ENCODE data around the gene CAMK1D.
"Not testable (repeated sequence)": the region's sequence is repeated elsewhere in the genome, so short reads cannot be mapped to it uniquely, and the experiment has no call there.

CAMK1D gene

DNA sequence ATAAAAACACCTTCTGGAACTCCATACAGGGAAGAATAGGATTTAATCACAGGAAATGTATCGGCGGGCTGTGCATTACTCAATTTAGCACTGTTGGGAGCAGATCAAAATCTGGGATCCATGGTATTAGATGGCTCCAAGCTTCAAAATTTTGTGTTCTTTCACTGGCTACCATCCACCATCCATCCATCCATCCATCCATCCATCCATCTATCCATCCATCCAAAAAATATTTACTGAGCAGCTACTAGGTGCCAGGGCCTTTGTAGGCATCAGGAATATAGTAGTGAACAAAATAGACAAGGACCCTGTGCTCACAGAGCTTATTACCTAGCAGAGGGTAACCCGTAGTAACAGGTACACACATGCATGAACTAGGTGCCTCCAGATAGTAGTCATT lies 372.0 kb downstream of the CAMK1D start:
- DNase-seq (ENCODE audit: low read depth in 2 of 2): no peak

DNA sequence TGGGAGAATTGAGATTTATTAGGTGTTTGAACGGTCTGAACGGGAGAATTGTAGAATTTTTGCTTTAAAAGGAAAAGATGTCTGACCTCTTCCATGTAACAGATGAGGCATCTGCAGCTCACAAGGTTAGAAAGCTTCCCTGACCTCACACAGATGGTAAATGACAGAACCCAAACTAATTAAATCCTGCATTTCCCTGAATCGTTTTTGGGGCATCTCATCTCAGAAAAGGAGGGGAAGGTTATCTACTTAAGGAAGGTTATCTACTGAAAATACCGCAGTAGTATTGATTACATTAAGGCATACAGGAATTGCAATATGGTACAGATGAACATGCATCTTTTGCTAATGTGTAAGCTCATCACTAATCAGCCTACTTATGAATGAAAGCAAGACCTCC lies 373.9 kb downstream of the CAMK1D start:
- no peak for DNase-seq (ENCODE audit: low read depth in 2 of 2)

DNA sequence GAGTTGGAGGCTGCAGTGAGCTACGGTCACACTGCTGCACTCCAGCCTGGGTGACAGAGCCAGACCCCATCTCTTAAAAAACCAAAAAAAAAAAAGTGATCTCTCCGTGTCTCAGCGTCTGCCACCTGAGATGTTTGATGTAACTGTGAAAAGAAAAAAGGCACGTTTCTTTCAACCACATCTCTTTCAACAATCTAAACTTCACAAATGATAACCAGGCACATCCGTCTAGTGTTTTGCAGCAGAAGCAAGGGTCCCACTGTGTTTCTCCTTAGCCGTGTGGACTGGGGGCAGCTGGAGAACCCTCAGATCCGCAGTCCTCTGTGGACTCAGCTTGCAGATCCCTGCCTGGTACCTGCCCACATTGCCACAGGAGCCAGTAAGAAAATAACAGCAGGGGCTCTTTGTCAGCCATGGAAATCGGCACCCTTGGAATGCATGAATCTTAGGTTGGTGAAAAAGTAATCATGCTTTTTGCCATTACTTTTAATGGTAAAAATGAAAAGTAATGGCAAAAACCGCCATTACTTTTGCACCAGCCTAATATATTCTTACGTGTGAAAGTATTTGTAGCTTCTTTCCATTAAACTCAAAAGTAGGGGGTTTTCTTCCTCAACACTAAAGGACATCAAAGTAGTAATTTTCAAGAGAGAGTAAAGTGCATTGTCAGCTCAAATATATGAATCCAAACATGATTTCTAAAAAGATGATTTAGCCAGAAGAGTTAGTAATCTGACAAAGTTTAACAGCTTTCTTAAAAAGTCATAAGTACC lies 375.6 kb downstream of the CAMK1D start:
- no peak for DNase-seq (ENCODE audit: low read depth in 2 of 2)

DNA sequence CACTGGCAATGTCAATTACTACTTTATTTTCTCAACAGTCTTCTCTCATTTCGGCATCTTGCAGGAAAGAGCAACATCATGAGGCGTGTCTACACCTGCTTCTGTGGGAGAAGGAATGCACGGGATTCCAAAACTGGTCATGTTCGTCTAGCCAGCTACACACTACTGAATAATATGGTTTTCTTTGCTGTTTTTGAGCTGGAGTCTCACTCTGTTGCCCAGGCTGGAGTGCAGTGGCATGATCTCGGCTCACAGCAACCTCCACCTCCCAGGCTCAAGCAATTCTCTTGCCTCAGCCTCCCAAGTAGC lies 376.2 kb downstream of the CAMK1D start:
- not testable (repeated sequence) for DNase-seq (ENCODE audit: low read depth in 2 of 2)

DNA sequence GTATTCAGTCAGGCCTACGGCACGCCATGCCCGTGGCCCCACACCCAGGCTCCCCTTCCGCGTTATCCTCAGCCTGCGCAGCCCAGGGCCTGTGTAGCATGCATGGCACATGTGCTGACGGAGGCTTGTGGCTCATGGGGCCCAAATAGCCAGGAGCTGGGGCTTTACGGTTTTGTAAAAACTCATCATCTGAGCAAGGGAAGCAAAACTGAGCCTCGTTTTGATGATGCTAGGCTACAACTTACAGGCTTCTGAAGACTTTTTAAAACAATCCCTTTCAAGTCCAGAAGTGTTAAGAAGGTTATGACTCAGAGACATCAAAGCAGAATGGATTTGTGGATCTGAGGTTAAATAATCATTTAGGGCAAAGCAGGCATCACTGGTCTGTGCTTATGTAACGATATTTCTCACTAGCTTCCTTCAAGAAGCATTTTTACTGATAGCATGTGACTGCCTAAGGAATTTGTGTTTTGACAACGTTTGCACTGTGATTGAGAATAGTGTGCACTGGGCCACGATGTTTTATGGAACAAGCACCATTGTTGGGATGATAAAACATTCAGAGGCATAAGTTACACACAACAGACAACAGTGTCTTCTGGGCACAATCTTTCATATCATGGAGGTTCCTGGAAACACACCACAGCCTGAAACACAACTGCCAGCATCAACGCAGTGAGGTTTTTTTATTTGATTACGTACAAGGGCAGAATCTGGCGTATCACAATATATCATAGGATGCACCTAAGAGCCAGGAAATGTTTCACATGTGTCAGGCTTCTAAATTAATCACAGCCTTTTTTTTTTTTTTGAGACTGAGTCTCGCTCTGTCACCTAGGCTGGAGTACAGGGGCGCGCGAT lies 377.9 kb downstream of the CAMK1D start:
- DNase-seq (ENCODE audit: low read depth in 2 of 2): no peak

DNA sequence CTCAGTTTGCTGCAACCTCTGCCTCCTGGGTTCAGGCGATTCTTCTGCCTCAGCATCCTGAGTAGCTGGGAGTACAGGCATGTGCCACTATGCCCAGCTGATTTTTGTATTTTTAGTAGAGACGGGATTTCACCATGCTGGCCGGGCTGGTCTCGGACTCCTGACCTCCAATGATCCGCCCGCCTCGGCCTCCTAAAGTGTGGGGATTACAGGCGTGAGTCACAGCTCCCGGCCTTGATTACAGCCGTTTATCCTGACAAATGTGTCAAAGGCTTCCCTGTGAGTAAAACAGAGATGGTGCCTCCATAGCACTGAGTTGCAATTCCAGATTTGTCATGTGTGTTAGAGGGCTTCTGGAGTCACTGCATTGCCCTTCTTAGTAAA lies 378.5 kb downstream of the CAMK1D start:
- DNase-seq (ENCODE audit: low read depth in 2 of 2): no peak

DNA sequence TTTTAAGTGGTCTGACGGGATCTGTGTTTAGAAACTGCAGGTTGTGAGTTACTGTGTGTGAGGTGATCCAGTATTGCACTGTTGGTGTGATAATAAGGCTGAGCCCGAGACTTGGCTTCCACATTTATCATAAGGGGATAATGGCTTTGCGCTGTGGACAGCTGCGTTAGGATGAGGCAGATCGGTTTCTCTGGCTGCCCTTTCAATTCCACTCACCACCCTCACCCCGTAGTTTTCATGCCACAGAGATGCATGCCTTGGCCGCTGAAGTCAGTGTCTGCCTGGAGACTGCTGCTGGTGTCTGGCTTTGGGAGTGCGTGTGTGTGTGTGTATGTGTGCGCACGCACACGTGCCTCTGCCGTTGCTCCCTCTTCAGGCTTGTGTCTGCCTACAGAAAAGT lies 379.1 kb downstream of the CAMK1D start:
- no peak for DNase-seq (ENCODE audit: low read depth in 2 of 2)

DNA sequence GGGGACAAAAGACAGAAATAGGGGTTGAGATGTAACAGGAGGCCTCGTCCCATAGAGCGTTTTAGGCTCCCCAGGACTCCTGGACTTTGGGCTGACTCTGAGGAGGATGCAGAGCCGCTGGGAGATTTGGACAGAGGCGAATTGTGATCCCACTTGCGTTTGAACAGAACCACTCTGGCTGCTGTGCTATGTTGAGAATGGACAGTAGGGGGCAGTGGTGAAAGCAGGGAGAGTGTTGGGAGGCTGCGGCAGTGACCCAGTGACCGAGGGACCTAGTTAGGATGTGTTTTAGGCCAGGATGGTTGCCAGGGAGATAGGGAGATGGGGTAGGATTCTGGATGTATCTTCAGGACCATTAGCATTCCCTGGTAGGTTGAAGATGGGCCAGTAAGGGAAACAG lies 380.5 kb downstream of the CAMK1D start:
- DNase-seq (ENCODE audit: low read depth in 2 of 2): no peak

DNA sequence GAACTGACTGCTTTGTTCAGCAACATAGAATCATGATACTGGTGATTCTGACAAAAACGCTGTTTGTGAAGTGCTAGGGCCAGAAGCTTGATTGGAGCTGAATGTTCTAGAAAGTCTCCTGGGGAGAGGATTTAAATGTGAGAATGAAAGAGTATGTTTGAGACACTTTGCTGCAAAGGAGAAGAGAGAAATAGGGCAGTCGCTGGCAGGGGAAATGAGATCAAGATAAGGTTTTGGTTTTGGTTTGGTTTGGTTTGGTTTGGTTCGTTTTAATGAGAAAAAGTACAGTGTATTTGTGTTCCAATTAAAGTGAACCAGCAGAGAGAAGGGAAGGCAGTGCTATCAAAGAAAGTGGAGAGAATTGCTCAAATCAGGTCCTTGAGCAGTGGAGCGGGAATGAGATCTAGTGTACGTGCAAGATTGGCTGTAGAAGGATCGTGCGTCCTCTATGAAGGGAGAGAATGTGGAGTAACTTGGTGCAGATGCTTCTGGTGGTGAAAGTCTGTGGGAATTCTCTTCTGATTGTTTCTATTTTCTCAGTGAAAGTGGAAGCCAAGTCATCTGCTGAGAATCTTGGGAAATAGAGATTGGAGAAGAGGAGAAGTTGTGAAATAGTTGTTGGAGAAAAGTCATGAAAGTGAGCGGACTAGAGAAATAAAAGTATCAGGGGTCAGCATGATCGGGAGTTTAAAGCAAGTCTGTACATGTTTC lies 381.6 kb downstream of the CAMK1D start:
- no peak for DNase-seq (ENCODE audit: low read depth in 2 of 2)

DNA sequence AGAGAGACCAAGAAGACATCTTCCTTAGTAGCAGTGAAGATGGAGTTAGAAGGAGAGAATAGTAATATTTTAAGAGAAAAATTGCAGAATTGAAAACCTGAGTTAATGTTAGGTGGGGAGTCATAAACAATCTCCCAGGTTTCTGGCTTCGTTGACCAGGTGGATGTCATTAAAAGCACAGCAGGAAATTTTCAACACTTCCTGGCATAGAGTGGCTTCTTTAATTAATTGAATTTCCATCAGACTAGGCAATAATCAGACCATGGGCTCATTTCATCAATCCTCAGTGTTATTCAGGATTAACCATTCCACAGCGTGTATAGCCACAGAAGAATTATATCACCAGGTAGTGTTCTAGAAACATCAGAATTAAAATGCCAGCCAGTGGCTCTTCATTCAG lies 383.9 kb downstream of the CAMK1D start:
- DNase-seq (ENCODE audit: low read depth in 2 of 2): no peak

DNA sequence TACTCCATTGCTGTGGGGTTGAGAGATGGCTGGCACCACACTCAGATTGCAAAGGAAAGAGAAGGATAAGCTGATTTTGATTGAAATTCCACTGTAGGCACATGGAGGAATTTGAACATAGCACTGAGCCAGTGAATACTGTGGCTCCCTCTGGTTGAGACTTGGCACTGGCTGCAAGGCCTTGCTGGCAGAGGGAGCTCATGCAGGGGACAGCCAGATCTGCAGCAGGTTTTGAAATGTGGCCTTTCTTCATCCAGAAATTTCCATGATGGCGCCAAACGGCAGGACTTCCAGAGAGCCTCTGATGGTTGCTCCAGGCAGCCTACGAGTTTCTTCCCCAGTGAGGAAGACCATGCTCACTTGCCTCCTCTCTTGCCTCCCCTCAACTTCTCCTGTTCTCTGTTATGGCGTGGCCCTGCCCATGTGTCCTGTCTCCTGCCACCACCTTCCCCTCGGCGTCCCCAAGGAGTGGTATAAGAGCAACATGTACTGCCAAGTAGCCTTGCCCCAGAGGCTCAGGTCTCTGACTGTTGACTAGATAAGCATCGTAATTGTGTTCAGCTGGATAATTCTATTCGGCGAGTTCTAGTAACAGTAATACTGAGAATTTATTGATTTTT lies 386.6 kb downstream of the CAMK1D start:
- DNase-seq (ENCODE audit: low read depth in 2 of 2): no peak

DNA sequence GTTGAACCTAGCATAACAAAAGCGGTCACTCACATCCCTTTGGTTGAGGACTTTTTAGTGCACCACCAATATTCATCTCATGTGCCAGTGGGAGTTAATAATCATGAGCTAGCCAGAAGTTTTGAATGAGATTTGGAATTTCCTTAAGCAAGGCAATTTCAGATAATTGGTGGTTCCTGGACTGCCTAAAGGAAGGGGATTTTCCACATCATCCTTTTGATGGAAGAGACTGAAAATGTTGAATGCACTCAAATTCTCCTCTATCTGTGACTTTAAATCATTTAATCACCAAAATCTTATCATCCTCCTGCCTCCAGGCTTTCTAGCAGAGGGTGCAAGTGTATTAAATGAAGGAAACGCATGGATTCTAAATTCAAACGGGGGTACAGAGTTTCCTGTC lies 391.5 kb downstream of the CAMK1D start:
- no peak for DNase-seq (ENCODE audit: low read depth in 2 of 2)

DNA sequence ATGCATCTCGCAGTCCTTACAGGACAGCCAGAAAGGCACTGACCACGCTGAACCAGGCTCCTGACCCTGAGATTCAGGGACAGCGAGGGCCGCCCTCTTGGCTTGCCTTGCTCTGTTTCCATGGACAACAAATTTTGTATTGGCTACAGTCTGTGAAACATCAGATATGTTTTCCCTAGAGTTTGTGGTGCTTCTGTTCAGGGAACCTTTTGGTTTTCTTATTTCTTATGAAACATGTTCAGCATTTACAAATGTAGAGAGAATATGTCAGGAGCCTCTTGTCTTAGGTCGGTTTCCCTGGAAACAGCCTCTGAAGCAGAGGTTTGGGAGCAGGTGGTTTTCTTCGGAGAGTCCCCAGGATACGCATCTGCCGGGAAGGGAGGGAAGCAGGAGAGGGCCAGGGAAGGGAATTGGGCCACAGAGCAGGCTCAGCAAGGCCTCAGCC lies 392.0 kb downstream of the CAMK1D start:
- no peak for DNase-seq (ENCODE audit: low read depth in 2 of 2)

DNA sequence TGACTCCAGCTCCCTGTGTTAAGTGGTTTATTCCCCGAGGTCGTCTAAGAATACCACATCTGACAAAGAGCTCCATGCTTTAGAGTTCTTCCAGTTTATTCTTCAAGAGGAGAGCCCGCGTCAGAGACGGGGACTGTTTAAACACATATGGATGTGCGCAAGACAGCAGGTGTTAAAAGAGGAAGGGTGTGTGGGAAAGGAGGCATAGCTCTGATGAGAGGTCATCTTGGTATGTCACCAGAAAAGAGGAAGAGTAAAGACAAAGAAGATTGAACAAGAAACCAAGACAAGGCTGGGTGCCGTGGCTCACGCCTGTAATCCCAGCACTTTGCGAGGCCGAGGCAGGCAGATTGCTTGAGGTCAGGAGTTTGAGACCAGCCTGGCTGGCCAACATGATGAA lies 393.4 kb downstream of the CAMK1D start:
- no peak for DNase-seq (ENCODE audit: low read depth in 2 of 2)

DNA sequence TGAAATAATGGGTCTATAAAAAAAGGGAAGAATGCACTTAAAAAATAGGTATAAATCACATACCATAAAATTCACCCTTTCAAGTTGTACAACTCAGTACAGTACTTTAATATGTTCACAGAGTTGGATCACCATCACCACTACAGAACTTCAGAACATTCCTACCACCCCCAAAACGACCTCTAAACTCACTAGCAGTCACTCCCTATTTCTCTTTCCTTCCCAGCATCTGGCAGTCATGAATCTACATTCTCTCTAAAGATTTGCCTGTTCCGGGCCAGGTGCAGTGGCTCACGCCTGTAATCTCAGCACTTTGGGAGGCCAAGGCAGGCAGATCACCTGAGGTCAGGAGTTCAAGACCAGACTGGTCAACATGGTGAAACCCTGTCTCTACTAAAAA lies 394.1 kb downstream of the CAMK1D start:
- DNase-seq (ENCODE audit: low read depth in 2 of 2): not testable (repeated sequence)

DNA sequence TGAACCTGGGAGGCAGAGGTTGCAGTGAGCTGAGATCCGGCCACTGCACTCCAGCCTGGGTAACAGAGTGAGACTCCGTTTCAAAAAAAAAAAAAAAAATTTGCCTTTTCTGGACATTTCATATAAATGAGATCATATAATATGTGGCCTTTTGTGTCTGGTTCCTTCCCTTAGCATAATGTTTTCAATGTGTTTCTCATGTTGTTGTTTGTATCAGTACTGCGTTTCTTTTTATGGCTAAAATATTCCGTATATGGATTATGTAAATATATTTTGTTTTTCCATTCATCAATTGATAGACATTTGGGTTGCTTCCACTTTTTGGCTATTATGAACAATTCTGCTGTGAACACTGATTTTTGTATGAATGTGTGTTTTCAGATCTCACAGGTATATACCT lies 394.6 kb downstream of the CAMK1D start:
- DNase-seq (ENCODE audit: low read depth in 2 of 2): no peak

DNA sequence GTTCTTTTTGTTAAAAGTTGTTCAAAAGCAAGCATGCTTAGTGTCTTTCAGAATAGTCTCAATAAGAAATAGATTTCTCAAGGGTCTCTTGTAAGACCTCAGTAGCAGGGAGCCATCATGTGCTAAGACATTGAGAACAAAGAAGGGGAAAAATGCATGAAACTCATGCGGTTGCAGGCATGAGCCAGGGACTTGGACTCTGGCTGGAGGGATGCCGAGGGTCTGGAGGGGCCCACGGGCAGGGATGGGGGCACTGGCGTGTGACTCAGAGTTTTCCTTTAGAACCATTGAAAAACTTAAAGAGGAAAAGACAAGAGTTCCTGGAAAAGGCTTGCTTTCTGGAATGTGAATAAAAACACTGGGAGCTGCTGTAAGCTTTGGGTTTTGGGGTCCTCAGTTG lies 398.8 kb downstream of the CAMK1D start:
- no peak for DNase-seq (ENCODE audit: low read depth in 2 of 2)

DNA sequence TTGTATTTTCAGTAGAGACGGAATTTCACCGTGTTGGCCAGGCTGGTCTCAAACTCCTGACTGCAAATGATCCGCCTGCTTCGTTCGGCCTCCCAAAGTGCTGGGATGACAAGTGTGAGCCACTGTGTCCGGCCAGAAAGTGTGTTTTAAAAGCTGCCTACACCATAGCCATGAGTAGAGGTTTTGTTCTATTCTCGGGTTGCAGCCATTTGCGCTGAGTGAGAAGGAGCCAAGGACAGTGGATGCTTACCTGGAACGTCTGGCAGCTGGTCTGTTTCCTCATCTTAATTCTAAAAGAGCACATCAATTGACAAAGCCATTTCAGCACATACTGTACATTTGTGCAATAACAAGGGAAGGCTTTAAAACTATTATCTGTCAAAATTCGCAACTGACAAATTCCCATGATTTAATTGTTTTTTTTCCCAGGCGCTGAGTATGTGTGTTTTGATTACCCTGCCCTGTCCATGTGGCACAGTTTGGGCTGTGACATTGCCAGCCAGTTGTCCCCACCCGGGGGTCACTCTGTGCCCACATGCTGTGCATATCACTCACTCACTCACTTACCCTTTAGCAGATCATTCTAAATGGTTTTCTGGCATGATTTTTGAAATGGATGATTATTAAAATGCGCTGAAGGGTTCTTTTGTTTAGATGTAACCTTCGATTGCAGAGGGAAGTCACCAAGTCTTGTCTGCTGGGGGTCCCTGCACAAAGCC lies 400.6 kb downstream of the CAMK1D start:
- DNase-seq (ENCODE audit: low read depth in 2 of 2): no peak

DNA sequence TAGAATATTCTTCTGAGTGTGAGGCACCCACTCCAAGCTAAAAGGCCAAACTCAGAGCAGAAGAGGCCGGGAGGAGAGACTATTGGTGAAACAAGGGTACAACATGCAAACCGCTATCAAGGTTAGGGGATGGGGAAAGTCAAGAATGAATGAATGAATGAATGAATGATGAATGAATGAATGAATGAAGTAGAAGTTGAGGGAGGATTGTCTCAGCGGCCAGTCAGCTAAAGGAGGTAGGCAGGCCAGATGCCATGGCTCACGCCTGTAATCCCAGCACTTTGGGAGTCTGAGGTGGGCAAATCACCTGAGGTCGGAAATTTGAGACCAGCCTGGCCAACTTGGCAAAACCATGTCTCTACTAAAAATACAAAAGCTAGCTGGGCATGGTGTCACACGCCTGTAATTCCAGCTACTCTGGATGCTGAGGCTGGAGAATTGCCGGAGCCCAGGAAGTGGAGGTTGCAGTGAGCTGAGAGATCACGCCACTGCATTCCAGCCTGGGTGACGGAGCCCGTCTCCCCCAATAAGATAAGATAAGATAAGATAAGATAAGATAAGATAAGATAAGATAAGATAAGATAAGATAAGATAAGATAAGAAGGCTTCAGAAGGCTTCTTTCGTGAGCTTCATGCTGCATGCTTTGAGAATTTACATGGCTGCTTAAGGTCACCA lies 401.3 kb downstream of the CAMK1D start:
- no peak for DNase-seq (ENCODE audit: low read depth in 2 of 2)

DNA sequence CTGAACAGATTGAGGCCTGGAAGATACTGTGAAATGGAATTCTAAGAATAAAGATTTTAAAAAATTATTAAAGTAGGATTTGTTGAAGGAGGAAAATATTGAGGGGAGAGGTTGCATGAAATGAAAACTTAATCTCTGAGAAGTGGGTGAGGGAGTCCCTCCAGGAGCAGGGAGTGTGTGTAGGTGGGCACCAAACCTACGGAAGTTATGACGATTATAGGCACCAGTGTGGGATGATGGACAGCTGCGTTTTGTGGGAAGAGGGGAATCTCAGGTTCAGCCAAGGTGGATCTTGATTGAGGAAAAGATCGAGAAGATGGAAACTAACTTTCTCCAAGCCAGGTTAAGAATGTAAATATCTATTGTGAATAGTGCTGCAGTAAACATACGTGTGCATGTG lies 405.7 kb downstream of the CAMK1D start:
- no peak for DNase-seq (ENCODE audit: low read depth in 2 of 2)

DNA sequence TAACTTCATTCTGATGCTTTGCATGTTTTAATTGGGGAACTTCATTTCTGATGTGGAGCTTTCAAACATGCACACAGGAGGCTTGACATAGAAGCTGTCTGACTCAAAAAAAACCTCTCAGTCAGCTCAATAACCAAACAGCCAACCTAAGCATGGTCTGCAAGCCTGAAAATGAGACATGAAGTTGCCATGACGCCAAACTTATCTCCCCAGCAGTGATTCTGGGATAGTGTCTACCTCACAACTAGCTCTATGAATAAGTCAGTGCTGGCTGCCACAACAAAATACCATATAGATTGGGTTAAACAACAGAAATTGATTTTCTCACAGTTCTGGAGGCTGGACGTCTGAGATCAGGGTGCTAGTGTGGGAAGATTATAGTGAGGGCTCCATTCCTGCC lies 408.0 kb downstream of the CAMK1D start:
- DNase-seq (ENCODE audit: low read depth in 2 of 2): no peak
